ENCODE results near the gene CORO7.

The CORO7 gene

DNA sequence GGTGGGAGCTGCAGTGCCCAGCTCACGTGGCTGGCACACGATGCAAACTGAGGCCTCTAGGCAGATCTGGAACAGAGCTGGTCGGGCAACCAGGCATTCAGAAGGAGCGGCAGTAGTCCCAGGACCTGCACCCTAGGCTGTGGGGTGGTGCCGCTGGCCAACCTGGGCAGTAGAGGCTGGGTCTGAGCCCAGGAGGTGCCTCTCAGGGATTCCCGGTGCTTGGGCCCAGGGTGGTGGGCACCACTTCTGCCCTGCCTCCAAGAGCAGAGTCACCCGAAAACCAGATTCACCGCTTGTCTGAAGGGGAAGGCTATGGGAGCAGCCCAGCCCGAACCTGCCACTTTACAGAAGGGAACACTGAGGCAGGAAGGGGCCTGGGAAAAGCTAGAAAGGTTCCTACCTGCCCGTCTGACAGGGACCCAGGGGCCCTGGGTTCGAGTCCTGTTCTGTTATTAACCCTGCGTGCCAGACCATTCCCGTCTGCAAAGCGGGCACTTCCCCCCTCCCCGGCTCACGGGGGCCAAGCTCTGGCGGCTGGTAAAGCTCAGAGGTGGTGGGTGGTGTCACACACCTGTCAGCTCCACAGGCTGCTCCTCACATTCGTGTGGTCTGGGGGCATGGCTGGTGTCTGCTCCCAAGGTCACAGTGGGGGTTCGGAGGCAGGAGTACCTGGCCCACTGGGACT is 83.6 kb downstream of the CORO7 start:
- no peak for DNase-seq

DNA sequence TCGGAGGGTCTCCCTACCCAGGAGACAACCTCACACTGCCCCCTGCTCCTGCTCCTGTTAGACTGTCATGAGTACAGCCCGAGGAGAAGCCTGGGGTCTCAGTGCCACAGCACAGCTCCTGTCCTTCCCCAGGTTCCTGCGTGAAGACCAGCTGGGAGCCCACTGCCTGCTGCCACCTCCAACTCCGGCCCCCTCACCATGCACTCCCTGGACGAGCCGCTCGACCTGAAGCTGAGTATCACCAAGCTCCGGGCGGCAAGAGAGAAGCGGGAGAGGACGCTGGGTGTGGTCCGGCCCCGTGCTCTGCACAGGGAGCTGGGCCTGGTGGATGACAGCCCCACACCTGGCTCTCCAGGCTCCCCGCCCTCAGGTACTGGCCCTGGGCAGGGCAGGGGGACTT is 84.3 kb downstream of the CORO7 start:
- no peak for DNase-seq

DNA sequence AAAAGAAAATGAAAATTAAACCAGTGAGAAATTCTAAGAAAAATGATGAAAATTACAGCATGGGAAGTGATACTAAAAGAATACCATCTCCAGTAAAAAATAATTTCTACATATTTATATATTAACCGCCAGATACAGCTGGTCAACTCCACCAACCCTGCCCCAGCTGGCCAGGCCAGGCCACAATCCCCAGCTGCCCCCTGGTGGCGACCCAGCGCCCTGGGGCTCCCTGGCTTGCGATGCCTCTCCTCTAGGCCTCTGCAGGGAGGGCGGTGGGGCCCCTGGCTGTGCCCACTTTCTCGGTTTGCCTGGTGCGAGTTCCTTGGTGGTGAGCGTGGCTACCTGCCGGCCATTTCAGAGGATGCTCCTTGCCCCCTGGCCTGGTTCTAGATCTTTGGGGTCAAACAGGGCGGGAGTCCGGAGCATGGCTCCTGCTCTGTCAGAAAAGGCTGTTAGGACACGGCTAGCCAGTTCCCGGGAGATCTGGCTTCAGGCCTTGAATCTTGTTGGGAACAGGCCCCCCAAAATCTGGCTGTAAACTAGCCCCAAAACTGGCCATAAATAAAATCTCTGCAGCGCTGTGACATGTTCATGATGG is 86.0 kb downstream of the CORO7 start:
- DNase-seq: peak; percentile 14

- no peak for DNase-seq
Observed at GRCh38 chr16:4328782-4329775, 87.3 kb downstream of the CORO7 start.

GRCh38 chr16:4328046-4328781 is 88.2 kb downstream of the CORO7 start:
- DNase-seq: no peak

DNA sequence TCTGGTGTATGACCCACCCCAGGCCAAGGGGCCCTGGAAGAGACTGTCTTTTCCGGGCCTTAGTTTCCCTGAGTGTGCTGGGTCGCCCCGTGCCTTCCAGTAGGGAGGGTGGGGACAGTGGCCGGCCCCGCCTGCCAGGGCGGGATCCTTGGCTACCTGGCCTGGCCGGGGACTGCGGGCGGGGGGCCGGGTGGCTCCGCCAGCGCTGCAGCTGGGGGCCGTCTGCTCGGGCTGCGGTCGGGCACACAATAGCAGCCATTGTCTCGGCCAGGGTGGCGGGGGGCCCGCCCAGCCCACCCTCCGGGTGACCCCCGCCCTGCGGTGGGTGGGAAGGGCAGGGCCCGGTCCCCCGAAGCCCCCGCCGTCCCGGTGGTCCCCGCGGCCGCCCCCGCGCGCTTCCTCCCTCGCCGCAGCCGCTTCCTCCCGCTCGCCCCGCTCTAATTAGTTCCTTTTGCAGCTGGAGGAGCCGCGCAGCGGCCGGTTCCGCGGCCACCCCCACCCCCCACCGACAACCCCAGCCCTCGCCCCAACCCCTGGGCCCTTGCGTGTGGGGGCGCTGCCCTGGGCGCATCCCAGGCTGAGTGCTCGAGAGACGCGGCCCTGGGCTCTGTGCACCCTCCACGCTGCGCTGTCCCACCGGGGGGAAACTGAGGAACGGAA is 88.9 kb downstream of the CORO7 start:
- no peak for DNase-seq

DNA sequence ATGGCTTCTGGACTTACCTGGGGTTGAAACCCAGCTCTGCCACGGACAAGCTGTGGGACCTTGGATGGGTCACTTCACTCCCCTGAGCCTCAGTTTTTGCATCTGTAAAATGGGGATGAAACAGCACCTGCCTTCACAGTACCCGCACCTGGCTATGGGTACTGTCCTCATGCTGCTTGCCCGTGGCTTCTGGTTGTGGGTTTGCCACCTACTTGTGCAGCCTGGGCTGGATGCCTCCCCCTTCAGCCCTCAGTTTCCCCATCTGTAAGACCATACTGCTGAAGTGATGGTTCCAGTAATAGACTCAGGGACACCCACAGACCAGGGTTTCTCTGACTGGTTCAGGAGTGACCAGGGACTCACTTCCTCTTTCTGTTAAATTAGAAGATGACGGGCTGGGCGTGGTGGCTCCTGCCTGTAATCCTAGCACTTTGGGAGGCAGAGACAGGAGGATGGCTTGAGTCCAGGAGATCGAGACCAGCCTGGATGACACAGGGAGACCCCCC is 91.1 kb downstream of the CORO7 start:
- no peak for DNase-seq

DNA sequence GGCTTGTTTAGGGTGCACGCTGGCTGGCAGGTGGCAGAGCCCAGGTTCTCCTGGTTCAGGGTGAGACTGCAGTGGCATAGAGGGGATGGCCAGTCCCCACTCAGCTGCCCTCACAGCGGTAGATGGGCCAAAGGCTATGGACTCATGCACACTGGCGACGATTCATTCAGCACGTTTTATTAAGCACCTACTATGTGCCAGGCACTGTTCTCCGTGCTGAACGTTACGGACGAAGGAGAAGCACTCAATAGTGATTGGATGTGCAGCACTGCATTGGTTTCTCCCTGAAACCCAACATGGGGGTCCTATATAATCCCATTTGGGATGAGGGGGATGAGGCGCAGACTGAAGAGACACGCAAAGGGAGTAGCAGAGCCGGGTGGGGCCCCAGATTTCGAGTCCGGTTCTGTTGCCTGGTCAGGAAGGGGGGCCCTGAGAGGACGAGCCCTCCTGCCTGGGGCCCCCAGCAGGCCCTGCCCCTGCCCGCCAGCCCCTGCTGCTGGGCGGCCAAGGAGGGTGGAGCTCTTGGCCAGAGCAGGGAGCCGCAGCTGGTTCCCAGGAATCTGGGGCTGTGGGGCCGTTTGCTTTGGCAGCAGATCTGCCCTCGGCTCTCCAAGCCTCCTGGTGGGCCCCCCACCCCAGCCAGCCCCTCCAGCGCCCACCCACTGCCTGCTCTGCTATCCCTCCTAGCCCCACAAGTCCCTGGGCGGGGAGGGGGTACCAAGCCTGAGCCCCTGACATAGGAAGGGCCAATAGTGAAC is 91.7 kb downstream of the CORO7 start:
- no peak for DNase-seq

DNA sequence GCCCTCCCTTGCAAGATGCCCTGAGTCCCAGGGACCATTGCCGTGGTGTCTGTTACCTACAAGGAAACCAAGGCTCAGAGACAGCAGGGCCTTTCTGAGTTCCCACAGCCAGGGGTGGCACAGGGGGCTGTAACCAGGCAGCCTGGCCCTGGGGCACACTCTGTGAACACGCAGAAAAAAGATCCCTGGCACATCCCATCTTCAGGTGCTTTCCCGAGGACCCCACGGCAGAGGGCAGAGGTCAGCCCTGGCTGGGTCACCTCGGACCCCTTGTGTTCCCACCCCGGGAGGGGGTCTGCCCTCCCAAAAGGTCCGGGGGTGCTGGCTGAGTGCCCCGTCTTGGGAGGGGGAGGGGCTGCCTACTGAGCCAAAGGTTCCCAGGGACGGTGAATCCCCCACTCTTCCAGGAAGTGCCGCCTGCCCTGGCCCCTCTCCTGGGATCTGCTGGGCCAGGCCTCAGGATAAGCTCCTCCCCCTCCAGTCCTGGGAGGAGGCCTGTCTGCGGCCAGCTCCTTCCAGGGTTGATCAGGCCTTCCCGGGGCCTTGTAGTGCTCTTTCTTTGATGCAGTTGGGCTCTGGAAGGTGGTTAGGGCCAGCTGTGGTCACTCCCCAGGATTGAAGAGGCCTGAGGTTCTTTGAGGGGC is 92.4 kb downstream of the CORO7 start:
- no peak for DNase-seq

- no peak for DNase-seq
Observed at GRCh38 chr16:4323071-4323844, 93.1 kb downstream of the CORO7 start.

DNA sequence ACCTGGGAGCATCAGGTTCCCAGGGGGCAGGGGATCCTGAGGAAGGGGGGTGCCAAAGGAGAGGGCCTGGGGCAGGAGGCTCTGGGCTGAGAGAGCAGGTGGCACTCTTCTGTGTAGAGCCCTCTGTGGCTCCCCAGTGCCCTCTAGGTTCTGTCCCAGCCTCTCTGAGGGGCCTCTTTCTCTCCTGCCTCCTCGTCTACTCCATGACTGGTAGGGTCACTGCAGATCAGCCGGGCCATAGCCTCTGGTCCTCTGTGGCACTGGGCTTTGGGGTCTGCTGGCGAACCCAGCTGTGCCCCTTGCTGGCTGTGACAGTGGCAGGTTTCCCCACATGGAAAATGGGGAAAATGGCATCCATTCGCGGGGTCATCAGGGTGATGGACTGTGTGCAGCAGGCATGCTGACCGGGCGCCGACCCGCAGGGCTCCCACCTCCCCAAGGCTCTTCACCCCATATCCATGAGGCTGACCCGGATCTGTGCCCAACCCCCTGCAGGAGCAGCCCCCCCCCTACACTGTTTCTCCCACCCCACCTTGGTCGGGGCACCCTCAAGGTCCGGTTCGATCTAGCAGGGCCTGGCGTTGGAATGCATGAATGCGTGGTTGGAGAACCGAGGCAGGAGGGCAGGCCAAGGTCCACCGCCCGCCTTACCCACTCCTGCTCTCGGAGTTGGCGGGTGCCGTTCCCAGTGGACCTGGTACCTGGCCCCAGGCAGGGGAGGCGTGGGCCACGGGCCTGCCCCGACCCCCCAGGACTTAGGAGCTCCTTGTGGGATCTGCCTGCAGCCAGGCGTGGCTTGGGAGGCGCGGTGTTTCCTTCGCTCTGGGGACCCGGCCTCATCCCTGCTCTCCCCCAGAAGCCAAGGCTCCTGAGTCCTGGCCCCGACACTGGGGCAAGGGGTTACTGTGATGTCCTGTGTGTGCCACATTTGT is 94.0 kb downstream of the CORO7 start:
- no peak for DNase-seq

DNA sequence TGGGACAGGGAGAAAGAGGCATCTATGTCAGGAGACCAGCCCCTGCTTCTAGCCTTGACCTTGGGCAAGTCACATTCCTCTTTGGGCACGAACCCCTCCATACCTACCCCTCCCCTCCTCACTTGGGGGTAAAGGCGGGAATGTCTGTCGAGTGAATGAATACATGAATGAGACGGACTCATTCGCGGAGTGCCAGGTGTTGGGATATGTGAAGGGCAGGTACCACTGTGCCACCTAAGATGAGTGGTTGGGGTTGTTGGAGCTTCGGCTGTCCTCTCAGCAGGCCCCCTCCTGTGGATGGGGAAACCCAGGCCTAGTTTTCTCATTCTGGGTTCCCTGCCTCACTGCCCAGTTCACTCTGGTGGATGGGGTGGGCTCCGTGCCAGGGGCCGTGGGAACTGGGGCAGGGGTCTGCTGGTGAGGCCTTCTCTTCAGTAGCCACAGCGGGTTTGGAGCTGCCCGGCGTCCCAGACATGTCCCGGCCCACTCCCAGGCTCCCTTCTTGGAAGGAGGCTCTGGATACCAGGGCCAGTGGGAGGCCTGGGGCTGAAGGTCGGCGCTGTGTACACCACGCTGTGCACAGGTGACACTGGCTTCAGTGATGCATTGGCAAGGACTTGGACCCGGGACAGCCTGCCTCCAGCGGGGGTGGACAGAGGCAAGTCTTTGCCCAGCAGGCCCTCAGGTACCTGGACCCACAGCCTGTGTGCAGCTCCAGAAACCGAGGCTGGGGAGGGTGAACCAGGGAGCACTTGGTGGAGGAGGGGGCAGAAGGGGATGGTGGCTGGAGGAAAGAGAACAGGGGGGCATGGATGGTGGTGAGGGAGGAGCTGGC is 94.9 kb downstream of the CORO7 start:
- DNase-seq: no peak

- DNase-seq: no peak
Observed at GRCh38 chr16:4320571-4321137, 95.7 kb downstream of the CORO7 start.

DNA sequence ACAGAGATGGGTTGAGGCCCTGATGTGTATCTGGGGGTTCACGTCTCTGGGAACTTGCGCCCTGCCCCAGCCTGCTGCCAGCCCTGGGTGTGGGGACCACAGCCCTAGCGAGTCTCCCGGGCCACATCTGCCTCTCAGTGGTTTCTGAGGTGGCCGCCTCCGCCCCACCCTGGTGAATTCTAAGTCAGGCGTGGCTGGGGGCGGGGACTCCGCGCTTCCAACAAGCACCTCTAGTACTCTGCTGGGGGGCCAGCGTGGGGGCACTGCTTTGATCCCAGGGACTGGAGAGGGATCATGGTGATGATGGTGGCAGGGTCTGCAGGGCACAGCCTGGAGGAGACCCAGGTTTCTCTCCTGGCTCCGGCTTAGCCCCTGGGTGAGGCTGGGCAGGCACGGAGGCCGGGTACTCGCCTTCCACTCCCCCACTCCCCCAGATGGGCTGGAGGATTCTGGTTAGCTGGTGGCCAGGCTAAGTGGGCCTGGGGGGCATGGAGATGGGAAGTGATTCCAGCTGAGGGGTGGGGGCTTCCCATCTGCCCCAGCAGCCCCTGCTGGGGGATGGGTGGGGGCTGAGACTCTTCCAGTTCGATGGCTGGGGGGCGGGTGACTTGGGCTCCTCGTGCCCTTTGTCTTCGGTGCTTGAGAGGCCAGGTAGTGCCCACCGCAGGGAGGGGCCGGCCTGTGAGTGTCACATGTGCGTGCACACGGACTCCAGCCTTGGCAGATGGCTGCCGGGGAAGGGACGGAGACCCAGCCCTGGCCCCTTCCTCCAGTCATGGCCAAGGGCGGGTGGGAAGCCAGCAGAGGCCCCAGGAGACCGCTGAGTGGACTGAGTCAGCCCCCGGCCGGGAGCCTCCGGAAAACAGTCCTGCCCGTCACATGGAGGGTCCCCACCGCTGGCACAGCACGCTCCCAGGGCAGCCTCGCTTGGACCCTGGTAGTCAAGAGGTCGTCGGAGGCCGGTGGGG is 96.7 kb downstream of the CORO7 start:
- no peak for DNase-seq

GRCh38 chr16:4318967-4319366 is 97.4 kb downstream of the CORO7 start:
- DNase-seq: no peak

- no peak for DNase-seq
Observed at GRCh38 chr16:4318451-4318910, 97.9 kb downstream of the CORO7 start.
